HepG2 (cell line): Measurements from ENCODE around the gene VCPKMT. TPM values are rescaled to one million over a fixed set of nuclear protein-coding genes. Genes with fewer than 3 reads are reported as not detected.
A peak's percentile ranks its signal among the peaks of the same experiment; 100 is the strongest.

Experiments
- FOSL2 ChIP-seq: sonication (generic); formaldehyde crosslinking; IDR thresholded peaks from 2 replicates; pipeline ENCODE4 v1.4.0; 2020; ENCODE audit warnings: missing genetic modification reagents
- HNRNPL ChIP-seq: fragments of 200-400 bp; formaldehyde crosslinking; IDR thresholded peaks from 2 replicates; pipeline ENCODE4 v1.6.1; 2017; ENCODE audit warnings: mild to moderate bottlenecking, low read depth, low read length
- HOXA9 ChIP-seq: sonication (generic); formaldehyde crosslinking; IDR thresholded peaks from 2 replicates; pipeline ENCODE4 v1.8.1; 2022; ENCODE audit warnings: missing genetic modification reagents, mild to moderate bottlenecking, moderate library complexity, borderline replicate concordance
- MAFG ChIP-seq: sonication (generic); formaldehyde crosslinking; IDR thresholded peaks from 2 replicates; pipeline ENCODE4 v1.5.1; 2020; ENCODE audit warnings: mild to moderate bottlenecking, missing genetic modification reagents
- MED8 ChIP-seq: sonication (generic); formaldehyde crosslinking; IDR thresholded peaks from 2 replicates; pipeline ENCODE4 v1.8.1; 2023; ENCODE audit warnings: mild to moderate bottlenecking, missing genetic modification reagents; ENCODE audit not compliant: insufficient replicate concordance
- ZC3H4 ChIP-seq: sonication (generic); formaldehyde crosslinking; IDR thresholded peaks from 2 replicates; pipeline ENCODE4 v1.4.0; 2020; ENCODE audit warnings: missing genetic modification reagents, borderline replicate concordance
- ZNF230 ChIP-seq: sonication (generic); formaldehyde crosslinking; IDR thresholded peaks from 2 replicates; pipeline ENCODE4 v1.4.0; 2020; ENCODE audit warnings: mild to moderate bottlenecking, missing genetic modification reagents
- ZNF510 ChIP-seq: sonication (generic); formaldehyde crosslinking; IDR thresholded peaks from 2 replicates; pipeline ENCODE4 v1.4.0; 2020; ENCODE audit warnings: low read depth, mild to moderate bottlenecking, missing genetic modification reagents
- ZNF567 ChIP-seq: sonication (generic); formaldehyde crosslinking; IDR thresholded peaks from 2 replicates; pipeline ENCODE4 v1.8.1; 2023; ENCODE audit warnings: mild to moderate bottlenecking, missing genetic modification reagents, borderline replicate concordance
- ZNF570 ChIP-seq: sonication (generic); formaldehyde crosslinking; IDR thresholded peaks from 2 replicates; pipeline ENCODE4 v1.4.0; 2020; ENCODE audit warnings: mild to moderate bottlenecking, missing genetic modification reagents, borderline replicate concordance
- ZNF674 ChIP-seq: sonication (generic); formaldehyde crosslinking; IDR thresholded peaks from 2 replicates; pipeline ENCODE4 v1.5.0; 2020; ENCODE audit warnings: low read depth, mild to moderate bottlenecking, missing genetic modification reagents
- polyA plus RNA-seq, 8 experiments: library from polyadenylated mRNA; depleted of rRNA in 3 of 8; stranded (reverse) in 7 of 8; unstranded in 1 of 8; fragments of >200 nt; fragmentation: Illumina TruSeq in 4 of 8; extraction: Trizol in 4 of 8; gene quantifications; 2 replicates each; pipeline versions ENCODE4 v1.2.1 to v1.2.3, GENCODE V29; 2011 to 2016; ENCODE audit warnings: low read depth in 4 of 8, missing spikeins in 1 of 8, mixed read lengths in 1 of 8; ENCODE audit not compliant: insufficient read depth in 1 of 8
- total RNA-seq, 5 experiments: library from RNA; depleted of rRNA; stranded (reverse); fragments of >200 nt; fragmentation: Illumina TruSeq; extraction: Trizol; gene quantifications; 2 replicates each; pipeline ENCODE4 v1.2.3, GENCODE V29; 2016; ENCODE audit warnings: low read depth in 1 of 5
- TF ChIP-seq, protein P1 (sequence below): sonication (generic); formaldehyde crosslinking; IDR thresholded peaks from 2 replicates; pipeline ENCODE4 v1.8.1; 2022; ENCODE audit warnings: mild to moderate bottlenecking, missing genetic modification reagents
- TF ChIP-seq, protein P2 (sequence below): sonication (generic); formaldehyde crosslinking; conservative IDR thresholded peaks from 2 replicates; pipeline ENCODE4 v1.8.1; 2023; ENCODE audit warnings: missing genetic modification reagents
- TF ChIP-seq, protein P3 (sequence below): sonication (generic); formaldehyde crosslinking; IDR thresholded peaks from 2 replicates; pipeline ENCODE4 v1.5.0; 2020; ENCODE audit warnings: mild to moderate bottlenecking, missing genetic modification reagents, moderate library complexity
- TF ChIP-seq, protein P4 (sequence below): IDR thresholded peaks from 2 replicates; pipeline ENCODE4 v1.6.1; 2016
- TF ChIP-seq, protein P5 (sequence below): sonication (generic); formaldehyde crosslinking; IDR thresholded peaks from 2 replicates; pipeline ENCODE4 v1.4.0; 2020; ENCODE audit warnings: missing genetic modification reagents
- TF ChIP-seq, protein P6 (sequence below): sonication (generic); formaldehyde crosslinking; IDR thresholded peaks from 2 replicates; pipeline ENCODE4 v1.5.0; 2020; ENCODE audit warnings: missing genetic modification reagents
- TF ChIP-seq, protein P7 (sequence below): sonication (generic); formaldehyde crosslinking; IDR thresholded peaks from 2 replicates; pipeline ENCODE4 v1.4.0; 2020; ENCODE audit warnings: missing genetic modification reagents

Gene VCPKMT
- total and polyA plus RNA-seq, 2 of the 13 experiments (the other 11 are each of a cell fraction or from before 2014, with no cell fraction given): 3.9 to 5.4 TPM

DNA sequence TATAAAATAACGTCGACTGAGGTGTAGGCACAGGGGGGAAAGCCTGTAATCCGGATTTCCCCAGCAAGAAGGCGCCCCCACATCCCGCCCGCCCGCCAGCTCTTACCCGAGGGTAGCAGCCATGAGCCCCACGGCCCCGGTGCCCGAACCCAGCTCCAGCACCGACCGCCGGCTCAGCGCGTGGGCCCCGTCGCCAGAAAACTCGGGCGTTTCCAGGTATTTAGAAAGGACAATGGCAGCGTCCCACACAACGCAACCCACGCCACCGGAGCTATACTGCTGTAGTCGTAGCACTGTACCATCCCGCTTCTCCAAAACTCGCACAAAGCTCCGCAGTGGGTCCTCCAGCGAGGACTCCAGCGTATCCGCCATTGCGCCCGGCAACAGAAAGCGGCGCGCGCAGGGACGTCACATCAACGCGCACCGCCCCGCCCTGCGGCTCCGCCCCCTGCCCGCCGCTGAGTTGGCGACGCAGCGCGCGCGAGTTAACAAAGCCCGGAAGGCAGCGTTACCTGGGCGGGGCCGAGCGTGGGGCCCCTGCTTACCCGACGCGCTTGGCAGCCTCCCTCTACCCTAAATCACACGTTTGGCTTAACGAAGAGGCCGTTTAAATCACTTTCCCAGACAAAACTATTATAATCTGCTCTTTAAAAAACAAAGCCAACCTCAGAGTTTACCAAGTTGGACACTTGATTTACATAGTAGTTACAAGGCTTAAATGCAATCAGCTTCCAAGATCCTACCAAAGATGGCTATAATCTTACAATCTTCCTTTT lies at the start of gene VCPKMT (continued):
- 0 out of 2 replicates have a peak, but pooled peaks have one; percentile 47 for TF ChIP-seq ZNF567 (CRISPR knock-in tag)
- TF ChIP-seq, protein P1, sequence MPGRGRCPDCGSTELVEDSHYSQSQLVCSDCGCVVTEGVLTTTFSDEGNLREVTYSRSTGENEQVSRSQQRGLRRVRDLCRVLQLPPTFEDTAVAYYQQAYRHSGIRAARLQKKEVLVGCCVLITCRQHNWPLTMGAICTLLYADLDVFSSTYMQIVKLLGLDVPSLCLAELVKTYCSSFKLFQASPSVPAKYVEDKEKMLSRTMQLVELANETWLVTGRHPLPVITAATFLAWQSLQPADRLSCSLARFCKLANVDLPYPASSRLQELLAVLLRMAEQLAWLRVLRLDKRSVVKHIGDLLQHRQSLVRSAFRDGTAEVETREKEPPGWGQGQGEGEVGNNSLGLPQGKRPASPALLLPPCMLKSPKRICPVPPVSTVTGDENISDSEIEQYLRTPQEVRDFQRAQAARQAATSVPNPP (CRISPR knock-in tag): no peak
- TF ChIP-seq, protein P2, sequence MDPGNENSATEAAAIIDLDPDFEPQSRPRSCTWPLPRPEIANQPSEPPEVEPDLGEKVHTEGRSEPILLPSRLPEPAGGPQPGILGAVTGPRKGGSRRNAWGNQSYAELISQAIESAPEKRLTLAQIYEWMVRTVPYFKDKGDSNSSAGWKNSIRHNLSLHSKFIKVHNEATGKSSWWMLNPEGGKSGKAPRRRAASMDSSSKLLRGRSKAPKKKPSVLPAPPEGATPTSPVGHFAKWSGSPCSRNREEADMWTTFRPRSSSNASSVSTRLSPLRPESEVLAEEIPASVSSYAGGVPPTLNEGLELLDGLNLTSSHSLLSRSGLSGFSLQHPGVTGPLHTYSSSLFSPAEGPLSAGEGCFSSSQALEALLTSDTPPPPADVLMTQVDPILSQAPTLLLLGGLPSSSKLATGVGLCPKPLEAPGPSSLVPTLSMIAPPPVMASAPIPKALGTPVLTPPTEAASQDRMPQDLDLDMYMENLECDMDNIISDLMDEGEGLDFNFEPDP (CRISPR knock-in tag): no peak
- TF ChIP-seq, protein P3, sequence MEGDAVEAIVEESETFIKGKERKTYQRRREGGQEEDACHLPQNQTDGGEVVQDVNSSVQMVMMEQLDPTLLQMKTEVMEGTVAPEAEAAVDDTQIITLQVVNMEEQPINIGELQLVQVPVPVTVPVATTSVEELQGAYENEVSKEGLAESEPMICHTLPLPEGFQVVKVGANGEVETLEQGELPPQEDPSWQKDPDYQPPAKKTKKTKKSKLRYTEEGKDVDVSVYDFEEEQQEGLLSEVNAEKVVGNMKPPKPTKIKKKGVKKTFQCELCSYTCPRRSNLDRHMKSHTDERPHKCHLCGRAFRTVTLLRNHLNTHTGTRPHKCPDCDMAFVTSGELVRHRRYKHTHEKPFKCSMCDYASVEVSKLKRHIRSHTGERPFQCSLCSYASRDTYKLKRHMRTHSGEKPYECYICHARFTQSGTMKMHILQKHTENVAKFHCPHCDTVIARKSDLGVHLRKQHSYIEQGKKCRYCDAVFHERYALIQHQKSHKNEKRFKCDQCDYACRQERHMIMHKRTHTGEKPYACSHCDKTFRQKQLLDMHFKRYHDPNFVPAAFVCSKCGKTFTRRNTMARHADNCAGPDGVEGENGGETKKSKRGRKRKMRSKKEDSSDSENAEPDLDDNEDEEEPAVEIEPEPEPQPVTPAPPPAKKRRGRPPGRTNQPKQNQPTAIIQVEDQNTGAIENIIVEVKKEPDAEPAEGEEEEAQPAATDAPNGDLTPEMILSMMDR: 0 out of 2 replicates have a peak, but pooled peaks have one; percentile 15
- TF ChIP-seq, protein P4, sequence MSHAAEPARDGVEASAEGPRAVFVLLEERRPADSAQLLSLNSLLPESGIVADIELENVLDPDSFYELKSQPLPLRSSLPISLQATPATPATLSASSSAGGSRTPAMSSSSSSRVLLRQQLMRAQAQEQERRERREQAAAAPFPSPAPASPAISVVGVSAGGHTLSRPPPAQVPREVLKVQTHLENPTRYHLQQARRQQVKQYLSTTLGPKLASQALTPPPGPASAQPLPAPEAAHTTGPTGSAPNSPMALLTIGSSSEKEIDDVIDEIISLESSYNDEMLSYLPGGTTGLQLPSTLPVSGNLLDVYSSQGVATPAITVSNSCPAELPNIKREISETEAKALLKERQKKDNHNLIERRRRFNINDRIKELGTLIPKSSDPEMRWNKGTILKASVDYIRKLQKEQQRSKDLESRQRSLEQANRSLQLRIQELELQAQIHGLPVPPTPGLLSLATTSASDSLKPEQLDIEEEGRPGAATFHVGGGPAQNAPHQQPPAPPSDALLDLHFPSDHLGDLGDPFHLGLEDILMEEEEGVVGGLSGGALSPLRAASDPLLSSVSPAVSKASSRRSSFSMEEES: peak; percentile 66; the same call in 1 of the 2 replicates
- TF ChIP-seq, protein P5, sequence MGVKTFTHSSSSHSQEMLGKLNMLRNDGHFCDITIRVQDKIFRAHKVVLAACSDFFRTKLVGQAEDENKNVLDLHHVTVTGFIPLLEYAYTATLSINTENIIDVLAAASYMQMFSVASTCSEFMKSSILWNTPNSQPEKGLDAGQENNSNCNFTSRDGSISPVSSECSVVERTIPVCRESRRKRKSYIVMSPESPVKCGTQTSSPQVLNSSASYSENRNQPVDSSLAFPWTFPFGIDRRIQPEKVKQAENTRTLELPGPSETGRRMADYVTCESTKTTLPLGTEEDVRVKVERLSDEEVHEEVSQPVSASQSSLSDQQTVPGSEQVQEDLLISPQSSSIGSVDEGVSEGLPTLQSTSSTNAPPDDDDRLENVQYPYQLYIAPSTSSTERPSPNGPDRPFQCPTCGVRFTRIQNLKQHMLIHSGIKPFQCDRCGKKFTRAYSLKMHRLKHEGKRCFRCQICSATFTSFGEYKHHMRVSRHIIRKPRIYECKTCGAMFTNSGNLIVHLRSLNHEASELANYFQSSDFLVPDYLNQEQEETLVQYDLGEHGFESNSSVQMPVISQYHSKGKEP (CRISPR knock-in tag): no peak
- TF ChIP-seq ZC3H4 (CRISPR knock-in tag): no peak
- TF ChIP-seq HNRNPL: no peak
- TF ChIP-seq, protein P6, sequence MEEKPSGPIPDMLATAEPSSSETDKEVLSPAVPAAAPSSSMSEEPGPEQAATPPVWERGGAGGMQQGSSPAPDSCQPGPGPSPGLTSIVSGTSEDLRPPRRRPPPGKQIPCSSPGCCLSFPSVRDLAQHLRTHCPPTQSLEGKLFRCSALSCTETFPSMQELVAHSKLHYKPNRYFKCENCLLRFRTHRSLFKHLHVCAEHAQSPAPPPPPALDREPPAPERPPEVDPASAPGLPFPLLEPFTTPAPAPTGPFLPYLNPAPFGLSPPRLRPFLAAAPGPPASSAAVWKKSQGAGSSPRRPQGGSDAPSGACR (CRISPR knock-in tag): 0 out of 2 replicates have a peak, but pooled peaks have one; percentile 68
- TF ChIP-seq MED8 (CRISPR knock-in tag): no peak
- TF ChIP-seq, protein P7, sequence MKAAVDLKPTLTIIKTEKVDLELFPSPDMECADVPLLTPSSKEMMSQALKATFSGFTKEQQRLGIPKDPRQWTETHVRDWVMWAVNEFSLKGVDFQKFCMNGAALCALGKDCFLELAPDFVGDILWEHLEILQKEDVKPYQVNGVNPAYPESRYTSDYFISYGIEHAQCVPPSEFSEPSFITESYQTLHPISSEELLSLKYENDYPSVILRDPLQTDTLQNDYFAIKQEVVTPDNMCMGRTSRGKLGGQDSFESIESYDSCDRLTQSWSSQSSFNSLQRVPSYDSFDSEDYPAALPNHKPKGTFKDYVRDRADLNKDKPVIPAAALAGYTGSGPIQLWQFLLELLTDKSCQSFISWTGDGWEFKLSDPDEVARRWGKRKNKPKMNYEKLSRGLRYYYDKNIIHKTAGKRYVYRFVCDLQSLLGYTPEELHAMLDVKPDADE: 0 out of 2 replicates have a peak, but pooled peaks have one; percentile 32
- TF ChIP-seq ZNF674 (CRISPR knock-in tag): no peak
- TF ChIP-seq HOXA9 (CRISPR knock-in tag): no peak
- TF ChIP-seq MAFG (CRISPR knock-in tag): no peak
- TF ChIP-seq FOSL2 (CRISPR knock-in tag): peak; percentile 45; the same call in 1 of the 2 replicates
- no peak for TF ChIP-seq ZNF230 (CRISPR knock-in tag)
- TF ChIP-seq ZNF570 (CRISPR knock-in tag): no peak
- no peak for TF ChIP-seq ZNF510
